Right renal pelvis (tissue), 4 donors: ENCODE data around the gene KIFAP3. TPM values are rescaled to one million over a fixed set of nuclear protein-coding genes. Genes with fewer than 3 reads are reported as not detected.
"Not testable (repeated sequence)": the region's sequence is repeated elsewhere in the genome, so short reads cannot be mapped to it uniquely, and the experiment has no call there.

Source experiments
- DNase-seq, 4 donors: peaks; one replicate each; pipeline ENCODE4 v3.0.0-alpha.2; 2013; ENCODE audit warnings: low read depth in 4 of 4, low spot score in 3 of 4, missing footprints in 1 of 4
- polyA plus RNA-seq, 4 donors: library from polyadenylated mRNA; unstranded; fragments of 120-200 nt; gene quantifications; one replicate each; pipeline ENCODE4 v1.2.1, GENCODE V29; 2013; ENCODE audit not compliant: insufficient read length in 4 of 4

The KIFAP3 gene
- polyA plus RNA-seq, 4 donors, result 43.4 to 53.0 (median 51.0) TPM

DNA sequence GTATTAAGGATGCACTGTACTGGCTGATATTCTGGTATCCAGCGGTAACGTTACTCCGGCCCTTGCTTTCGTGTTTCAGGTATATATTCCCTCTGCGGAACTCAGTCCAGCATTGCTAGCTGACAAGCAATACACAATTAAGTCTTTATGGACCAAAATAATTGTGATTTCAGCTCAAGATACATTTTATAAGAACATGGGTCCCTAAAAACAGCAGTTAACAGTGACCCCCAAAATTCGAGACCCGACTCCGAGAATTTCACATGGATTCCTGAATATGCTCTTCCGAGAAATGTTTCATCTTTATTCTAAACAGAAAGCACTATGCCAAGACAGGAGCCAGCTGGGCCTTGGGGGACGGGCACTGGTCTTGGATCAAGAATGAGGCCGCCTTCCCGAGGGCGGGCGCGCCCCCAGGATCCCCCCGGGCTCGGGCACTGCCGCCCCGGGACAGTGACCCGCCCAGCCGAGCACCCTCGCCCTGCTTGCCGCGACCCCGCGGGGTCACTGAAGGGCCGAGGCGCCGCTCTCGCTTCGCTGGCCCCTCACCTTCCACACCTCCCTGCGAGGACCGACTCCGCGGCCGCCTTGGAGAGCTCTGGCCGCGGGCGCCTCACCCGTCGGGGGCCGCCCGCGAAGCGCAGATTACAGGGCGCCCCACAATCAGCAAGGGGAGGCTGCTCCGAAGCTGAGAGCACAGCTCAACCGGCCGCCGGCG, 181.4 kb downstream of the KIFAP3 start:
- peak in 3 of 4 donors; percentile 28 to 34 (median 31) for DNase-seq

DNA sequence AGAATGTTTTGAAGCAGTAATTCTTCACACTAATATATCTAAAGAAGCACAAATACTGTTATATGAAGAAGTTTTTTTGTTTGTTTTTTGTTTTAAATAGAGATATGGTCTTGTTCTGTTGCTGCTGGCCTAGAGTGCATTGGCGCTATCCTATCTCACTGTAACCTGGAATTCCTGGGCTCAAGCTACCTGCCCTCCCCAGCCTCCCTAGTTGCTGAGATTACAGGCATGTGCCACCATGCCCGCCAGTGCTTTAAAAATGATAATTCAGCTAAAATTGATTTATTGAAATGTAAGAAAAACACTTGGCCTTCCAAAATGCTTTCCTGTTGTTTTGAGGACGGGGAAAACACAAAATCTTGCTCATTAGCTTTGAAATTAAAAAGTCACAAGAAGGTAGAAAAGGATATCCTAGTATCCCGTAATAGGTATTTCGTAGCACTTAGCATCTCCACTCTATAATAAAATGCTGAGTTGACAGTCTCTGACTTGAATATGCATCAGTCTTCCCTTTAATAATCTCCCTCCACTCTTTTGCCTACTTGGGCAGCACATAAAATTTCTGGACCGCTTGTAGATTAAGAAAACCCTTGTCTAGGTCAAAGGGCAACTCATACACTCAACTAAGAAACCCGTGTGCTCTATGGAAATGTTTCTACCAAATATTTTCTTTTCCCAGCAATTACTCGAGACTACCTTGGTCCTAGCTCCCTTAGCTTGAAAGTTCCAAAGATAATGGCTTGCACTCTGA, 182.1 kb downstream of the KIFAP3 start:
- no peak for DNase-seq

DNA sequence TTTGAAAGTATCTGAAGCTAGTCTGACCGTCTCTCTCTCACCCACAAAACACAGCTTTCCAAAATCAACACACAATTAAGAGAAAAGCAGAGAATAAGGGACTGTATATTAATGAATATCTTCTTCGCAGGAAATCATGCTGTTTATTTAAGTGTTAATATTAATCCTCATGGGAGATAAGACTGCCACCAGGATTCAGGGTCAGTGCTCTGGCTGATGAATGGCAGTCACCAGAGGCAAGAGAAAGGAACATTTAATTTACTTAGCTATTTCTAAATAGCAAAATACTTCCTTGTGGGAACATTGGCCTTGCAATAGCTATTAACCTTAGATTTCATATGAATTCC, 183.0 kb downstream of the KIFAP3 start:
- DNase-seq, result no peak

DNA sequence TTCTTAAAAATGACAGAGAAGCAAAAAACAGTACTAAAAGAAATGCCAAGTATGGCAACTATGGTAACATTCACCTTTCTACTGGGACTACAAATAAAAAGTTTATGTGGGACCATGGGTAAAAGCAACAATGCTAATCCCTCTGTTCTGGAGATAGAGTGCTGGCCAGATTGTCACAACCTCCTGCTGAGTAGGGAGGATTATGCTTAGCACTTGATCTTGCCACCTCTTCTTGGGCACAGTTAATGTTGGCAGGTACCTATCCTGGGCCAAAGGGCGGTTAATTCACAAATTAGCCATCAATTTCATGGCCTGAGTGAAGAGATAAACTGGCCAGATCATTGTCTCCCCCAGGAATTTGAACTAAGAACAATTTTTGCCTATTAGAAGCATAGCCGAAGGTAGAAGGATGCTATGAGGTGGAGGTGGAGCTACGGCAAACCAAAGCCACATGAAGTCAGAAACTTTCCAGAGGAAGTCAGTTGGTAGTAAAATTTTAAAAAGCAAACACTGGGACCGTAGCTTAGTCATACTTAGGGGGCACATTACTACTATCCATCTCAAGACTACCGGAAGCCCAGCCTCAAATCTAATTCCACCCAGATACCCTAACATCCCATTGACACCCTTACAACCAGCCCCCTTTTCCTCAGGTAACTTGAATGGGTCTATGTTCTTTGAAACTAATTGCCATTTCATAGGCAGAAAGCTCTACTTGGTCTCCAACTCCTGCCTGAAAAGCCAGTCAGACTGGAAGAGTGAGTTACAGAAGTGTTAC, 183.5 kb downstream of the KIFAP3 start:
- peak in 2 of 4 donors; percentile 40 to 50 for DNase-seq

DNA sequence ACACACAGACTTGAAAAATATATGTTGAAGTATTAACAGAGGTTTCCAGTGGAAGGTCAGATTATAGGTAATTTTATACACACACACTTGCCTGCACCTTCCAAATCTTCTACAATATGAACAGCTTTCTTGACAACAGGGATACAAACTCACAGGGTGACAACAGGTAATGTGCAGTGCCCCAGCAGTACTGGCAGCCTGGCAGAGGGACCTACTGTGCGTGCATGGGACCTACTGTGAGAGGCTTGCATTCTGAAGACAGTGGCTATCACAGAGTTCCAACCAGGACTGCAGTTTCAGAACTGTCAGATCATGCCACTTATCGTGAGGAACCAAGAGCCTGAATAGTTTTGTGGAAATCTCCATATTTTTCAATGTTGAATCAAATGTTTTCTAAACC, 184.6 kb downstream of the KIFAP3 start:
- no peak for DNase-seq

DNA sequence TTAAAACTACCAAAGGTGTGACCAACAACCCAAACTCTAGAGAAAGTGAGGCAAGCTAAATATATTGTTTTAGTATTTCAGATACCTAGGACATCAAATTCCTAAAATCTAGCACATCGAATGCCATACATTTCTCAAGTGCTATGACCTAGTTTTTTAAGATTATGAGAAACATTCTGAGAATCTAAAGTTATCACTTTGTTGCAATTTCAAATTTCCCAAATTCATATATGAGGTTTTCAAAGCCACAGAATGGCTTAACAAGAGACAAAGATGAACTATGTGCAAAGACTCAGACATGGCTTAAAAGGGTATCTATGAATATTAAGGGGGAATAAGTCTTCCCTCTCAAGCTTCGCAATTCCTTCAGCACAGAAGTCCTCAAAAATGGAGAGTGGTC, 187.6 kb downstream of the KIFAP3 start:
- DNase-seq, result no peak

DNA sequence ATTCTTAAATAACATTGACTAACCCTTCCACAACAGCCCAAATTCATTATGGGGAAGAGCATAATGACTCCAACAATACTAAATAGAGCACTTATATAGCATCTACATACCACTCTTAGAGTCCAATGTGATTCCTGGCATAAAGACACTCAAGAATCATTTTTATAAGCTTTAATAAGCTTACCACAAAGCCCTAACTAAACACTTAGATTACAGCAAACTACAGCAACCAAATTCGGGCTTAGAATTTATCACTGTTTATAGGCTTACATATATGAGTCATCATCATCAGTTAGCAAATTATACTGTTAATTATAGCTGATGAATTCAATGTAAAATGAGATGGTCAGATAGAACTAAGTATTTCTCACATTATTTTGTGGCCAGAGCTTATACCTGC, 188.1 kb downstream of the KIFAP3 start:
- no peak for DNase-seq

DNA sequence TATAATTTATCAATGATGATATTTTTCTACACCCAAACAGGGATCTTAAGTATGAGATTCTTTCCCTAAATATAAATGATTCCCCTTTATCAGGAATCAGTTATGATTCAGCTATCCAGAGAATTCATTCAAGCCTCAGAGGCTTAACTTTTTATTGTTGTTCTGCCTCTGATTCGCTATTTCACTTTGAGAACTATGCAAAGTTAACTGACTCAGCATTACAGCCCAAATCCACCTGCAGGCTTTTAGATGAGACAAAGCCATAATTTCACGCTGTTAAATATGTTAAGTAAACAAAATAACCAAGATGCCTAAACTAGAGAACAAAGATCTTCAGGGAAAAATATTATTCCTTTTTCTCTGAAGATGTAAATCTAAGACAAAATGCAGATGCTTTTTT, 189.3 kb downstream of the KIFAP3 start:
- DNase-seq, result no peak

DNA sequence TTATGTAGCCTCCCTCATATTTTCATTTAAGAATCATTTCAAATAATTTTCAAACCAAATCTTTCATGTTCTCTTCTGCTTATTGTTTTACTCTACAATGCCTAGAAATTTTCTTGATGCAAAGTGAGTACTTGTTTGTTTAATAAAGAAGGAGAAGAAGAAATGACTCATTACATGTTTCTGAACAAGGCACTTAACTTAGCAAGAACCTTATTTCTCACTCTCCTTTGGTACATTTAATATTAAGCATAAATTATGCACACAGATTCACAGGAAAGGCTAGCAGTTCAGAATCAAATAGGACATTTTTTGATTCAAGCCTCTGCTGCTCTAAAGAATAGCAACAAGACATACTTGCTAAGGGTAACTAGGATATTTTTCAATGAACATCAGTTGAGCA, 189.9 kb downstream of the KIFAP3 start:
- no peak for DNase-seq

DNA sequence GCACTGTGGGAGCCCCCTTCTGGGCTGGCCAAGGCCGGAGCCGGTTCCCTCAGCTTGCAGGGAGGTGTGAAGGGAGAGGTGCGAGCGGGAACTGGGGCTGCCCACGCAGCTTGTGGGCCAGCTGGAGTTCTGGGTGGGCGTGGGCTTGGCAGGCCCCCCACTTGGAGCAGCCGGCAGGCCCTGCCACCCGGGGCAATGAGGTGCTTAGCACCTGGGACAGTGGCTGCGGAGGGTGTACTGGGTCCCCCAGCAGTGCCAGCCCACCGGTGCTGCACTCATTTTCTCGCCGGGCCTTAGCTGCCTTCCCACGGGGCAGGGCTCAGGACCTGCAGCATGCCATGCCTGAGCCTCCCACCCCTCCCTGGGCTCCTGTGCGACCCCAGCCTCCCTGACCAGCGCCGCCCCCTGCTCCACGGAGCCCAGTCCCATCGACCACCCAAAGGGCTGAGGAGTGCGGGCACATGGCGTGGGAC, 192.4 kb downstream of the KIFAP3 start:
- DNase-seq, result no peak

DNA sequence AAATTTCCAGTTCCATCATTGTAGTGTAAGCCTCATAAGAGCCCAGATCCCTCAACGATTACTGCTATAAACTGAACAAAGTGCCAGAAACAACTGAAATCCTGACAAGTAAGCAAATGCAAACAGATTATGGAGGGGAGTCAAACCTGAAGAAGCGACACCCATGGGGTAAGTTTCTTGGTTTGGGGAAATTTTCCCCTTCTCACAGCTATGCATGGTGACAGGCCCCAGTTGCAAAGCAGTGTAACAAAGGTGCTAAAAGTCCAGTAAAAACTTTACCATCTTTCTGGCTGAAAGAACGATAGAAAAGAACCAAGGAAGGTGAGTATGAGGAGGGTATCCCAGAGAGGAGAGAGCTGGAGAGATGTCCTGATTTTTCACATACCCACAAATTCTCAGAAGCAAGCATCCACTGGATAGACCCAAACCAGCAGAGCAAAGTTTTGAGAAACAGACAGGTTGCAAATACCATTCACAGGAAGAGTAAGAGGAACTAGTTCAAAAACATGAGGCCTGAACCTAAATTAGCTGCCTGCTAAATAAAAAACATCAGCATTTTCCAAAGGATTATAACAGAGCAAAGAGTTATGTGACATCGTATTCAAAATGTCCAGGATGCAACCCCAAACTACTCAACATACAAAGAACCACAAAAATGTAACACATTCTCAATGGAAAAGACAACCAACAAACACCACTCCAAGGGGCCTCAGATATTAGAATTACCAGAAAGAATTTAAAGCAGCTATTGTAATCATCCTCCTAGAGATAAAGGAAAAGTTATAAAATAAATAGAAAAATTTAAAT, 195.3 kb downstream of the KIFAP3 start:
- no peak for DNase-seq

DNA sequence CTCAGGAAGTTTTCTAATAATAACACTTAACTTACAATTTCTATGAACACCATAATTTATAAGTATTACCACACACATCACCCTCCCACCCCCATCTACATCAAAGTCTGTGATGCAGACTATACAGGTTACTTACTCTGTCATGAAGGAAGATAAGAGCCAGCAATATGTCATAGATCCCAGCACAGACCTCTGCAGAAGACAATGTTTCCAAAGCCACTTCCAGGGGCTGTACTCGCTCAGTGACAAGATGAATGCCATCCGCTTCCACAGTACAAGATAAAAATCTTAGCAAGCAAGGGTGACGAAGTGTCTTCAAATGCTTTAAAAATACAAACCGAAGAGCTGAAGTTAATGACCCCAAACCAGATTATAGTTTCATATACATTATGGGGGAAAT, 196.0 kb downstream of the KIFAP3 start:
- no peak for DNase-seq

DNA sequence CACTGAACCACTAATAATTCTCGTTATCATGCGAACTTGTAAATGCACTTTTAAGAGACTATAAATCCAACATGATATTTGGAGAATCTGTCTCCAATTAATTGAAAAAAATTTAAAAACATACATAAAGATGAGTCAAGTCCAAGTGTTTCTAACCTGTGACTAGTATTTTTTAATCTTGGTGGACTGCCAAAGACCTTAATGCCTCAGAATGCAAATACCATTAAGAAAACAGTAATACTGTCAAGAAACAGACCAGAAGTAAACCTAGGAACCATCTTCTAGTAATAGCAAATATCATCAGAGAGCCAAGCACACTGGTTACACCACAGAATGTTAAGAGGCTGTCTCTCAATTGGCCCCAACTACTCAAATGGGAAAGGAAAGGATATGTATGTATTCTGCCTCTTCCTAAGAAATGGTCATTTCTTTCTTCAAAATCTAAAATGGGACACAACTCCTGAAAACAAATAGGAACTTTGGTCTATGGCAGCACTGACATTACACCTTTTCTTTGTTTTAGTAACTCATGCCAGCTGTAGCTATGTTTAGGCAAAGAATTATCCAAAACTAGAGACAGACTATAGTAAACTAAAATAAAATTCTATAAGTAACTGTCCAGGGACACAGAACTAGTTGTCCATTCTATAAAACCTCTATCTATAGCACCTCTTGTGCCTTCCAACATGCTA, 196.5 kb downstream of the KIFAP3 start:
- DNase-seq, result no peak

DNA sequence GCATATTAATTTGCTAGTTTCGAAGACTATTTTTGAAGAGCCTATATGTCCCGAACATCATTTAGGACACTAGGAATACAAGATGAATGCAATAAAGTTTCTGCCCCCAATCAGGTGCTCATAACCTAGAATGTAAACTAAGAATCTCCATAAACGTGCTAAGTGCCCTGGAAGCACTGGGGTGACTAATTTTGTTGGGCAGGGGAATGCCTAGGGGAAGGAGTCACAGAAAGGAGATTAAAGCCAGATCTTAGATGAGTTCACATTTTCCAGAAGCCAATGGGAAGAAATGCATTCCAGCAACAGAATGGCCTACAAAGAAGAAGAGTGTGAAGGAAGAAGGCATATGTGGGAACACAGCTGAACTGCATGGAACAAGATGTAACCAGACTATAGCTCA, 200.3 kb downstream of the KIFAP3 start:
- no peak for DNase-seq

DNA sequence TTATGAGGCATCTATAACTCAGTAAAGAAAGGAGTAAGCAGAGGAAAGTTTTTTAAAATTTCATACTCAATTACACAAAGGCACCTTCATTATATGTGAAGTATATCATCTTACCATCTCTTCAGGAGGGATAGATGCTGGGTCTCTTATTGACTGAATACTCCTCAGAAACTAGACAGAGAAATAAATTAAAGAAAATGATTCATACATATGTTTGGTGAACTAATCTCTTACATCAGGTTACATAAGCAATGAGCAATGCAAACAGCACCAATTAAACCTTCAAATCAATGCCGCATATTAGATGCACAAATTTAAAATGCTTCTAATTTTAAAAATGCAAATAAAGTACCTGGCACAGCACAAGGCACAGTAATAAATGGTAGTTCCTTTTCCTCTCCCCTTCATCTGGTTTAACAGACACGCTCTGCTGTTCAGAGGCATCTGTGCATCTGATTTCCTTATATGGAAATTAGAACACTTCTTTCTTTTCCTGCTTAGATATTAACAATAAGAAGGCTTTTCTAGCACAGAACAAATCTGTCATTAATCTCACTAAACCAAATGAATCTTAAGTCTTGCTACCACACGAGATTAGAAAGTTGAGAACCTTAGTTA, 200.8 kb downstream of the KIFAP3 start:
- DNase-seq, result no peak

DNA sequence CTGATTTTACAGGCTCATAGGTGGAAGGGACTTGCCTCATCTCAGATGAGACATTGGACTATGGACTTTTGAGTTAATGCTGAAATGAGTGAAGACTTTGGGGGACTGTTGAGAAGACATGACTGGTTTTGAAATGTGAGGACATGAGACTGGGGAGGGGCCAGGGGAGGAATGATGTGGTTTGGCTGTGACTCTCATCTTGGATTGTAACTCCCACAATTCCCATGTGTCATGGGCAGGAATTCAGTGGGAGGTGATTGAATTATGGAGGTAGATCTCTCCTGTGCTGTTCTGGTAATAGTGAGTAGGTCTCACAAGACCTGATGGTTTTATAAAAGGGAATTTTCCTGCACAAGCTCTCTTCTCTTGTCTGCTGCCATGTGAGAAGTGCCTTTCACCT, 201.6 kb downstream of the KIFAP3 start:
- no peak for DNase-seq

DNA sequence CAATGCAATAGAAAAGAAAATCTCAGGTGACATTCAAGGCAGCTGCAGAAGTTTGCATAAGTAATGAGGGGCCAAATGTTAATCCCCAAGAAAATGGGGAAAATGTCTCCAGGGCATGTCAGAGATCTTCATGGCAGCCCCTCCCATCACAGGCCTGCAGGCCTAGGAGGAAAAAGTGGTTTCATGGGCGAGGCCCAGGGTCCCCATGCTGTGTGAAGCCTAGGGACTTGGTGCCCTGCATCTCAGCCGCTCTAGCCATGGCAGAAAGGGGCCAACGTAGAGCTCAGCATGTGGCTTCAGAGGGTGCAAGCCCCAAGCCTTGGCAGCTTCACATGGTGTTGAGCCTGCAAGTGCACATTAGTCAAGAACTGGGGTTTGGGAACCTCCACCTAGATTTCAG, 202.5 kb downstream of the KIFAP3 start:
- not testable (repeated sequence) for DNase-seq
